Measurements from ENCODE around the gene MAPKAP1.

The MAPKAP1 gene

GRCh38 chr9:125706651-125707471, at the start of gene MAPKAP1:
Gene MAPKAP1, minus strand, starts transcription at chr9:125707208. Its CDS starts 34,634 bp downstream, at chr9:125672574.
- H3K4me3 ChIP-seq (ENCODE audit: low read depth, low read length, poor library complexity, severe bottlenecking) = peak within 1 kb of the TSS; percentile 100
- H3K9me2 ChIP-seq (ENCODE audit: low read depth, low read length) = no peaks in the 10 kb centered on the region
- H3K79me2 ChIP-seq (ENCODE audit: insufficient read depth, low read length) = peaks cover 40% of the 10 kb centered on the region
- peak within 1 kb of the TSS; percentile 98 for H3K4me2 ChIP-seq (ENCODE audit: low read length)
- no peak for TF ChIP-seq CTCF (IDR thresholded peaks at IDR 0.05; ENCODE audit: low read length)
- TF ChIP-seq EZH2 (IDR thresholded peaks at IDR 0.05; ENCODE audit: borderline replicate concordance, low read length) = no peak
- no peaks in the 10 kb centered on the region for H3K27me3 ChIP-seq (ENCODE audit: insufficient read depth, low read length)
- no peaks in the 10 kb centered on the region for H4K20me1 ChIP-seq (ENCODE audit: insufficient read depth, low read length)
- H3F3A ChIP-seq (ENCODE audit: insufficient read depth, low read length) = no peaks in the 10 kb centered on the region
- H3K27ac ChIP-seq (ENCODE audit: low read depth, low read length, poor library complexity, severe bottlenecking) = peak within 1 kb of the TSS; percentile 11
- no peaks in the 10 kb centered on the region for H3K36me3 ChIP-seq (ENCODE audit: insufficient read depth, low read length)
- peaks cover 34% of the 10 kb centered on the region for H3K4me1 ChIP-seq (ENCODE audit: insufficient read depth, low read length, severe bottlenecking)
- peak within 1 kb of the TSS; percentile 95 for H3K9ac ChIP-seq (ENCODE audit: low read length)
- H3K9me3 ChIP-seq (ENCODE audit: low read length) = no peaks in the 10 kb centered on the region
- H2AFZ ChIP-seq (ENCODE audit: low read length) = peak within 1 kb of the TSS; percentile 3

- no peak for TF ChIP-seq CTCF (IDR thresholded peaks at IDR 0.05; ENCODE audit: low read length)
- no peak for TF ChIP-seq EZH2 (IDR thresholded peaks at IDR 0.05; ENCODE audit: borderline replicate concordance, low read length)
- Histone ChIP-seq H3K27me3 (ENCODE audit: insufficient read depth, low read length) (no peaks in the 10 kb centered on the region), H3K36me3 (ENCODE audit: insufficient read depth, low read length) (peaks cover 7% of the 10 kb centered on the region; the same call in 1 of the 2 replicates), H3K9ac (ENCODE audit: low read length) (no peak overlapping the region), H3K4me3 (ENCODE audit: low read depth, low read length, poor library complexity, severe bottlenecking) (no peak overlapping the region), H3K4me1 (ENCODE audit: insufficient read depth, low read length, severe bottlenecking) (peaks cover 54% of the 10 kb centered on the region), H3K4me2 (ENCODE audit: low read length) (no peak overlapping the region), H2AFZ (ENCODE audit: low read length) (no peak overlapping the region), H3K9me2 (ENCODE audit: low read depth, low read length) (no peaks in the 10 kb centered on the region), H4K20me1 (ENCODE audit: insufficient read depth, low read length) (no peaks in the 10 kb centered on the region), H3K9me3 (ENCODE audit: low read length) (no peaks in the 10 kb centered on the region), H3K27ac (ENCODE audit: low read depth, low read length, poor library complexity, severe bottlenecking) (no peak overlapping the region), H3F3A (ENCODE audit: insufficient read depth, low read length) (no peaks in the 10 kb centered on the region), H3K79me2 (ENCODE audit: insufficient read depth, low read length) (peaks cover 14% of the 10 kb centered on the region; the same call in 1 of the 2 replicates)
Observed at GRCh38 chr9:125756518-125756917, 49.5 kb upstream of the MAPKAP1 start.

- no peak overlapping the region for H3K4me3 ChIP-seq (ENCODE audit: low read depth, low read length, poor library complexity, severe bottlenecking)
- H3K4me1 ChIP-seq (ENCODE audit: insufficient read depth, low read length, severe bottlenecking) = peaks cover 57% of the 10 kb centered on the region
- H3K79me2 ChIP-seq (ENCODE audit: insufficient read depth, low read length) = peaks cover 13% of the 10 kb centered on the region; the same call in 1 of the 2 replicates
- no peak overlapping the region for H3K27ac ChIP-seq (ENCODE audit: low read depth, low read length, poor library complexity, severe bottlenecking)
- TF ChIP-seq EZH2 (IDR thresholded peaks at IDR 0.05; ENCODE audit: borderline replicate concordance, low read length) (no peak), CTCF (IDR thresholded peaks at IDR 0.05; ENCODE audit: low read length) (no peak)
- H3K27me3 ChIP-seq (ENCODE audit: insufficient read depth, low read length) = no peaks in the 10 kb centered on the region
- no peak overlapping the region for H3K9ac ChIP-seq (ENCODE audit: low read length)
- H3F3A ChIP-seq (ENCODE audit: insufficient read depth, low read length) = no peaks in the 10 kb centered on the region
- H3K4me2 ChIP-seq (ENCODE audit: low read length) = no peak overlapping the region
- H3K9me2 ChIP-seq (ENCODE audit: low read depth, low read length) = no peaks in the 10 kb centered on the region
- peaks cover 7% of the 10 kb centered on the region; the same call in 1 of the 2 replicates for H3K36me3 ChIP-seq (ENCODE audit: insufficient read depth, low read length)
- no peak overlapping the region for H2AFZ ChIP-seq (ENCODE audit: low read length)
- no peaks in the 10 kb centered on the region for H3K9me3 ChIP-seq (ENCODE audit: low read length)
- H4K20me1 ChIP-seq (ENCODE audit: insufficient read depth, low read length) = no peaks in the 10 kb centered on the region
Observed at GRCh38 chr9:125755340-125755739, 48.3 kb upstream of the MAPKAP1 start.
